GM12878 (cell line): Measurements from ENCODE around the gene FASN.

Source experiments
- CHD2 ChIP-seq: IDR thresholded peaks from 2 replicates; pipeline ENCODE4 v1.6.1; 2011; ENCODE audit warnings: low read depth, low read length, improper control_type of control experiment, borderline replicate concordance
- MXI1 ChIP-seq: fragments of 150-350 bp; IDR thresholded peaks from 2 replicates; pipeline ENCODE4 v1.6.1; 2011; ENCODE audit warnings: low read depth, mild to moderate bottlenecking, inconsistent platforms, low read length, improper control_type of control experiment

- TF ChIP-seq CHD2 (no peak), MXI1 (no peak)
Observed at GRCh38 chr17:82058230-82058854, 39.7 kb downstream of the FASN start.
